Mucosa of descending colon (tissue), 3 donors: ENCODE results near the gene MCEMP1. TPM values are rescaled to one million over a fixed set of nuclear protein-coding genes. Genes with fewer than 3 reads are reported as not detected.

Experiments
- ATAC-seq: fragments of 200-7000 bp; cut with Tn5 transposase; one replicate; pipeline ENCODE4 v1.9.1; 2020; ENCODE audit warnings: mild to moderate bottlenecking, moderate library complexity
- DNase-seq, 3 donors: peaks; one replicate each; pipeline ENCODE4 v3.0.0-alpha.2; 2020
- H3K36me3 ChIP-seq: fragments of 200-600 bp; one replicate; pipeline ENCODE4 v1.8.0; 2021; ENCODE audit warnings: low read depth, mild to moderate bottlenecking
- H3K4me1 ChIP-seq: fragments of 200-600 bp; one replicate; pipeline ENCODE4 v1.8.0; 2021; ENCODE audit warnings: low read depth, mild to moderate bottlenecking
- H3K4me3 ChIP-seq: fragments of 200-600 bp; one replicate; pipeline ENCODE4 v1.8.0; 2021; ENCODE audit warnings: mild to moderate bottlenecking
- H3K9me3 ChIP-seq: fragments of 200-600 bp; one replicate; pipeline ENCODE4 v1.8.0; 2021; ENCODE audit warnings: mild to moderate bottlenecking
- intact Hi-C, 2 donors: fragments of 100-400 bp; cut with DNase I in 1 of 2; cut with micrococcal nuclease in 1 of 2; formaldehyde crosslinking; loops; one replicate each; pipeline versions ENCODE4 v1.11.0 to v1.11.1; 2022; cut with DNase I, micrococcal nuclease
- total RNA-seq, 3 donors: library from RNA; stranded (reverse); fragmentation: NEBNext Ultra II Directional in 2 of 3; extraction: Animal tissue kit (Norgen Biotek cat#: 25700) in 2 of 3; gene quantifications; one replicate each; pipeline versions ENCODE4 v1.2.1 to v1.2.4, GENCODE V29; 2021 to 2023
- TF ChIP-seq, protein P1 (sequence below): fragments of 200-600 bp; IDR thresholded peaks from one replicate; pipeline ENCODE4 v1.8.0; 2022; ENCODE audit warnings: antibody characterized with exemption, mild to moderate bottlenecking
- donor health status: DM: no; HTN: no; CAD: no; lungs with moderate emphysema.
- donor health status: DM: no; HTN: no; CAD: no.
- donor health status: DM: no; HTN: yes; CAD: no.

The MCEMP1 gene
- total RNA-seq, 3 donors from 2014 or later = 0.36 to 0.38 TPM; not detected in 1

DNA sequence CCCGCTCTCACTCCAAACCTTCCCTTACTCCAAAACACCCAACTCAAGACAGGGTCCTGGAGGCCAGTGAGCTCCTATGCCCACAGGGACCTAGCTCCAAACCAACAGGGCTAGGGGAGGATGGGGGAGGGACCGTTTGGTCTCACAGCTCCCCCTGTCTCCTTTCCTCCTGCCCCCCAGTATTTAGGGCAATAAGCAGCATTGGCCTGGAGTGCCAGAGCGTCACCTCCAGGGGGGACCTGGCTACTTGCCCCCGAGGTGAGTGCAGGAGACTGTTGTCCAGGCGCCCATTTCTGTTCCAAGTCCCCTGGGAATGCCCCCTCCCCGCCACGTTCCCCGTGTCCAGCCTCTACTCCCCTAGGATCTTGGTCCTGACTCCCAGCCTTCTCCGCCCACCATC, 7.2 kb upstream of the MCEMP1 start:
- H3K4me1 ChIP-seq = no peaks in the 10 kb centered on the region
- no peak overlapping the region for H3K4me3 ChIP-seq
- H3K36me3 ChIP-seq = no peaks in the 10 kb centered on the region
- TF ChIP-seq, protein P1, sequence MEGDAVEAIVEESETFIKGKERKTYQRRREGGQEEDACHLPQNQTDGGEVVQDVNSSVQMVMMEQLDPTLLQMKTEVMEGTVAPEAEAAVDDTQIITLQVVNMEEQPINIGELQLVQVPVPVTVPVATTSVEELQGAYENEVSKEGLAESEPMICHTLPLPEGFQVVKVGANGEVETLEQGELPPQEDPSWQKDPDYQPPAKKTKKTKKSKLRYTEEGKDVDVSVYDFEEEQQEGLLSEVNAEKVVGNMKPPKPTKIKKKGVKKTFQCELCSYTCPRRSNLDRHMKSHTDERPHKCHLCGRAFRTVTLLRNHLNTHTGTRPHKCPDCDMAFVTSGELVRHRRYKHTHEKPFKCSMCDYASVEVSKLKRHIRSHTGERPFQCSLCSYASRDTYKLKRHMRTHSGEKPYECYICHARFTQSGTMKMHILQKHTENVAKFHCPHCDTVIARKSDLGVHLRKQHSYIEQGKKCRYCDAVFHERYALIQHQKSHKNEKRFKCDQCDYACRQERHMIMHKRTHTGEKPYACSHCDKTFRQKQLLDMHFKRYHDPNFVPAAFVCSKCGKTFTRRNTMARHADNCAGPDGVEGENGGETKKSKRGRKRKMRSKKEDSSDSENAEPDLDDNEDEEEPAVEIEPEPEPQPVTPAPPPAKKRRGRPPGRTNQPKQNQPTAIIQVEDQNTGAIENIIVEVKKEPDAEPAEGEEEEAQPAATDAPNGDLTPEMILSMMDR = no peak
- H3K9me3 ChIP-seq = no peaks in the 10 kb centered on the region
- intact Hi-C loops = no loop called here
- no peak for DNase-seq
- no peak for ATAC-seq

DNA sequence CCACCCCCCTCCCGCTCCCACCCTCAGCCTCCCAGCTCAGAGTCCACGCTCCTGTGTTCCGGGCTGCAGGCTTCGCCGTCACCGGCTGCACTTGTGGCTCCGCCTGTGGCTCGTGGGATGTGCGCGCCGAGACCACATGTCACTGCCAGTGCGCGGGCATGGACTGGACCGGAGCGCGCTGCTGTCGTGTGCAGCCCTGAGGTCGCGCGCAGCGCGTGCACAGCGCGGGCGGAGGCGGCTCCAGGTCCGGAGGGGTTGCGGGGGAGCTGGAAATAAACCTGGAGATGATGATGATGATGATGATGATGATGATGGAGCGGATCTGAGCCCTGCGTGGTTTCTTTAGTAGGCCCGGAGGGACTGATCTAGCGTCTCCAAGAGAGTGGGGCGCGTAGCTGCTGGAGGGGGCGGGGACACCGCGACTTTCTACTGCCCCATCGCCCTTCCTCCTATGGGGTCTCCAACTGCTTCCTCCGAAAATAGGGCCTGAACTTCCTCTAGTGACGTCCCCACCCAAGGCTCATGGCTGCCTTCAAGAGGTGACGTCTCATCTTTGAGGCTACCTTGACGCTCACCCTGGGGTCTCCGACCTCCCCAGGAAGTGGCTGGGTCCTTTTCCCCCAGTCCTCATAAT, 6.6 kb upstream of the MCEMP1 start:
- Histone ChIP-seq H3K4me3 (no peak overlapping the region), H3K4me1 (no peaks in the 10 kb centered on the region), H3K9me3 (no peaks in the 10 kb centered on the region), H3K36me3 (no peaks in the 10 kb centered on the region)
- TF ChIP-seq, protein P1 = no peak
- intact Hi-C loops = no loop called here
- DNase-seq = no peak
- peak; percentile 36 for ATAC-seq

DNA sequence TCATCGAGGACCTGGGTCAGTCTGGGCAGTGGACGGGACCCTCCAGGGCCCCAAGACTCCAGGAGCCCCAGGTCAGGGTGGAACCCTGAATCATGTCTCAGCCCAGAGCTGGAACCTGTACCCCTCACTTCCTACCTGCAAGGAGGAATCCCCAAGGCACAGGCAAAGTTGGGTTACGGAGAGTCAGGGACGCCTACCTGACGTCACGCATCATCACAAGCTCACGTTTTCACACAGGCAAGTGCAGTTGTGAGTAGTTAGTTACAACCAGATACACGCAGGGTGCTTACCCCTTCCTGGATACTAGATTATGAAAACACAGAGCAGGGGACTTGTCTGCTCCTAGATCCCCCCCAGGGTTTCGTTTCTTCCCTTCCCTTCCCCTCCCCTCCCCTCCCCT, 6.1 kb upstream of the MCEMP1 start:
- intact Hi-C loops = no loop called here
- TF ChIP-seq, protein P1 = no peak

DNA sequence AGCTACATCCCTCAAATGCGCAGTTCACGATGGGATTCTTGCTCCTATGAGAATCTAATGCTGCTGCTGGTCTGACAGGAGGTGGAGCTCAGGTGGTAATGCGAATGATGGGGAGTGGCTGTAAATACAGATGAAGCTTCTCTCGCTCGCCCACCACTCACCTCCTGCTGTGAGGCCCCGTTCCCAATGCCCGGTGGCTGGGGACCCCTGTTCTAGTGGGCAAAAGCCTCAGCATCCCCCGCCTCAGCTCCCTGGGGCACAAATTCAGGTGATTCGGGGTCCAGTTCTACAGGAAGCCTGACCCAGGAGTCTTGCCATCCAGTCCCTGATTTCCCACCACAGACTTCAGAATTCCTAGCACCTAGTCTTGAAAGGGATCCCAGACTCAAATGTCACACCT, 4.4 kb upstream of the MCEMP1 start:
- intact Hi-C loops = no loop called here
- Histone ChIP-seq H3K4me3 (no peak overlapping the region), H3K36me3 (no peaks in the 10 kb centered on the region), H3K9me3 (no peaks in the 10 kb centered on the region), H3K4me1 (no peaks in the 10 kb centered on the region)
- DNase-seq (no peak), ATAC-seq (no peak)
- TF ChIP-seq, protein P1 = no peak

More for the DNA sequence above, 6.1 kb upstream of the MCEMP1 start:
- no peaks in the 10 kb centered on the region for H3K9me3 ChIP-seq
- no peak for DNase-seq
- H3K4me1 ChIP-seq = no peaks in the 10 kb centered on the region
- ATAC-seq = no peak
- H3K36me3 ChIP-seq = no peaks in the 10 kb centered on the region
- H3K4me3 ChIP-seq = no peak overlapping the region

DNA sequence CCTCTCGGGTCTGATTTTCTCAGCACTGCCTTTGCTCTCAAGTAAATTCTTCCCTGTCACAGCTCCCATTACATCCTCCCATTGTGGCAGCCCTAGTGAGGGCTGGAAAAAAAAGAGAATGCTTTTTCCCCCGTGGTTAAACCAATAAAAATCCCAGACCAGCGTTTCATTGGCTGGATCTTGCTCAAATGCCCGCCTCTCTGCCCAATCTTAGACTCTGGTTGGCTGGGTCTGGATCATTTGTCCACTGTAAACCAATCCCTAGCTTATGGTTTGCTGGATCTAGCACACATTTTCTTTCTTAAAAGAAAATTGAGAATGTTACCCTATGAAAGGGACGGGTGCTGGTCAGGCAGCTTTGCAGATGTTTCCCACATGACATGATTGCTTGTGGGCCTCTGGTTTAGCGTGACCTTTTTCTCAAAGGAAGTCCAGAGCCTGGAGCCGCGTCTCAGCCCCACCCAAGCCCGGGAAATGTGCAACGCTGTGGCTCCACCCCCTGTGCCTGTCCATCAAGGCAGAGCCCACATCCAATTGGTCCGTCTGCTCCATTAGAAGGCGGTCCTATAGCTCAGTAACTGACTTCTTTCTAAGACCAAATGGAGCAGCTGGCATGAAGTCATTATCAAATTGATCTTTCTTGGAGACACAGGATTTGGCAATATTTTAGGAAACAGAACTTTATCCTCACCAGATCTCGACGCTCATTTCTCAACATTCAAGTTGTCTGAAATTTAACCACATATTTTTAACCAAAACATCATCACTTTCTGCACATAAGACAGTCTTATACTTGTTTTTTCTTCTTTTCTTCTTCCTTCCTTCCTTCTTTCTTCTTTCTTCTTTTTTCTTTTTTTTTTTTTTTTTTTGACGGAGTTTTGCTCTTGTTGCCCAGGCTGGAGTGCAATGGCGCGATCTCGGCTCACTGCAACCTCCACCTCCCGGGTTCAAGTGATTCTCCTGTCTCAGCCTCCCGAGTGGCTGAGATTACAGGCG, 2.6 kb upstream of the MCEMP1 start:
- ATAC-seq (peak; percentile 93), DNase-seq (peak; percentile 76 to 81 (median 80))
- Histone ChIP-seq H3K4me3 (no peak overlapping the region), H3K4me1 (no peaks in the 10 kb centered on the region), H3K36me3 (no peaks in the 10 kb centered on the region), H3K9me3 (no peaks in the 10 kb centered on the region)
- intact Hi-C loops = no loop called here
- TF ChIP-seq, protein P1 = no peak
